MM.1S (cell line): ENCODE measurements around the gene SMG7.

ENCODE experiments used
- DNase-seq: peaks from one replicate; pipeline ENCODE4 v3.0.0-alpha.2; 2015
- H2AFZ ChIP-seq: fragments of 300-600 bp; sonication (generic); 2 replicates; pipeline ENCODE4 v1.6.0; 2016; ENCODE audit warnings: antibody characterized with exemption, low read length
- H3F3A ChIP-seq: fragments of 300-600 bp; sonication (generic); 2 replicates; pipeline ENCODE4 v1.6.1; 2016; ENCODE audit warnings: mild to moderate bottlenecking, antibody characterized with exemption, low read length, moderate library complexity, mixed read lengths; ENCODE audit not compliant: insufficient read depth
- H3K27ac ChIP-seq: fragments of 300-600 bp; sonication (generic); 2 replicates; pipeline ENCODE4 v1.5.1; 2016; ENCODE audit warnings: mild to moderate bottlenecking, low read length
- H3K27me3 ChIP-seq: fragments of 300-600 bp; sonication (generic); replicated peaks from 2 replicates; pipeline ENCODE4 v1.6.0; 2016; ENCODE audit warnings: low read length; ENCODE audit not compliant: insufficient read depth
- H3K36me3 ChIP-seq: fragments of 300-600 bp; sonication (generic); replicated peaks from 2 replicates; pipeline ENCODE4 v1.6.1; 2016; ENCODE audit warnings: mild to moderate bottlenecking, low read length, mixed read lengths; ENCODE audit not compliant: insufficient read depth
- H3K4me1 ChIP-seq: fragments of 300-600 bp; sonication (generic); 2 replicates; pipeline ENCODE4 v1.6.1; 2016; ENCODE audit warnings: low read length, mixed read lengths
- H3K4me2 ChIP-seq: fragments of 300-600 bp; sonication (generic); 2 replicates; pipeline ENCODE4 v1.6.0; 2016; ENCODE audit warnings: low read depth, low read length
- H3K4me3 ChIP-seq: fragments of 300-600 bp; sonication (generic); 2 replicates; pipeline ENCODE4 v1.5.1; 2016; ENCODE audit warnings: low read length, mixed read lengths
- H3K79me2 ChIP-seq: fragments of 300-600 bp; sonication (generic); 2 replicates; pipeline ENCODE4 v1.6.1; 2016; ENCODE audit warnings: mixed run types, low read length, mixed read lengths
- H3K9ac ChIP-seq: fragments of 300-600 bp; sonication (generic); 2 replicates; pipeline ENCODE4 v1.6.1; 2016; ENCODE audit warnings: low read length, mixed read lengths
- H3K9me2 ChIP-seq: fragments of 300-600 bp; sonication (generic); replicated peaks from 2 replicates; pipeline ENCODE4 v1.6.1; 2016; ENCODE audit warnings: mild to moderate bottlenecking, low read length, mixed read lengths; ENCODE audit not compliant: insufficient read depth
- H3K9me3 ChIP-seq: fragments of 300-600 bp; sonication (generic); replicated peaks from 2 replicates; pipeline ENCODE4 v1.6.1; 2016; ENCODE audit warnings: mild to moderate bottlenecking, low read length, mixed read lengths; ENCODE audit not compliant: insufficient read depth
- H4K20me1 ChIP-seq: fragments of 300-600 bp; sonication (generic); 2 replicates; pipeline ENCODE4 v1.6.1; 2016; ENCODE audit warnings: mild to moderate bottlenecking, low read length, moderate library complexity, mixed read lengths; ENCODE audit not compliant: insufficient read depth
- CTCF ChIP-seq: fragments of 300-600 bp; sonication (generic); IDR thresholded peaks from 2 replicates; pipeline ENCODE4 v1.5.1; 2016; ENCODE audit warnings: antibody characterized with exemption, low read length, mixed read lengths
- EZH2 ChIP-seq: fragments of 300-600 bp; sonication (generic); optimal IDR thresholded peaks from 2 replicates; pipeline ENCODE3; 2017; ENCODE audit warnings: low read depth, mild to moderate bottlenecking, antibody characterized with exemption, low read length, mixed read lengths
- EZH2phosphoT487 ChIP-seq: fragments of 300-600 bp; sonication (generic); IDR thresholded peaks from 2 replicates; pipeline ENCODE4 v1.6.1; 2018; ENCODE audit warnings: antibody characterized with exemption, low read length

Gene SMG7

GRCh38 chr1:183569801-183570200 lies 97.5 kb downstream of the SMG7 start:
- no peaks in the 10 kb centered on the region for H3K9me3 ChIP-seq

GRCh38 chr1:183570451-183570850 lies 98.2 kb downstream of the SMG7 start:
- DNase-seq: no peak
- Histone ChIP-seq H3K4me3 (no peak overlapping the region), H3K9ac (no peak overlapping the region), H3K9me2 (no peaks in the 10 kb centered on the region), H4K20me1 (no peaks in the 10 kb centered on the region), H3F3A (no peaks in the 10 kb centered on the region), H3K27me3 (no peaks in the 10 kb centered on the region), H3K4me1 (peaks cover 5% of the 10 kb centered on the region; the same call in 1 of the 2 replicates), H3K9me3 (no peaks in the 10 kb centered on the region), H3K4me2 (no peak overlapping the region), H2AFZ (no peak overlapping the region), H3K27ac (no peak overlapping the region), H3K36me3 (no peaks in the 10 kb centered on the region), H3K79me2 (no peaks in the 10 kb centered on the region)
- TF ChIP-seq EZH2 (no peak), CTCF (no peak), EZH2phosphoT487 (no peak)

More at GRCh38 chr1:183569801-183570200, 97.5 kb downstream of the SMG7 start:
- Histone ChIP-seq H4K20me1 (no peaks in the 10 kb centered on the region), H3K9ac (no peak overlapping the region), H3F3A (no peaks in the 10 kb centered on the region), H3K79me2 (no peaks in the 10 kb centered on the region), H3K36me3 (no peaks in the 10 kb centered on the region), H3K4me1 (peaks cover 5% of the 10 kb centered on the region; the same call in 1 of the 2 replicates), H2AFZ (no peak overlapping the region), H3K4me2 (no peak overlapping the region), H3K4me3 (no peak overlapping the region), H3K9me2 (no peaks in the 10 kb centered on the region), H3K27me3 (no peaks in the 10 kb centered on the region), H3K27ac (no peak overlapping the region)
- no peak for TF ChIP-seq CTCF
- no peak for TF ChIP-seq EZH2phosphoT487
- no peak for TF ChIP-seq EZH2
- DNase-seq: no peak

GRCh38 chr1:183571678-183572268 lies 99.5 kb downstream of the SMG7 start:
- Histone ChIP-seq H3K79me2 (no peaks in the 10 kb centered on the region), H3K9me2 (no peaks in the 10 kb centered on the region), H3K9me3 (no peaks in the 10 kb centered on the region), H2AFZ (no peak overlapping the region), H3K4me1 (peaks cover 5% of the 10 kb centered on the region; the same call in 1 of the 2 replicates), H3K4me2 (no peak overlapping the region), H3K27me3 (no peaks in the 10 kb centered on the region), H3K9ac (no peak overlapping the region), H3F3A (no peaks in the 10 kb centered on the region), H4K20me1 (no peaks in the 10 kb centered on the region), H3K27ac (no peak overlapping the region), H3K36me3 (no peaks in the 10 kb centered on the region), H3K4me3 (no peak overlapping the region)
- no peak for DNase-seq
- TF ChIP-seq EZH2phosphoT487: no peak
- TF ChIP-seq CTCF: no peak
- TF ChIP-seq EZH2: no peak
